Epithelial cell of esophagus (primary cell): ENCODE measurements around the gene GPR173.

Source experiments
- DNase-seq: peaks from one replicate; pipeline ENCODE4 v3.0.0; 2010; ENCODE audit warnings: low read depth
- H3K4me3 ChIP-seq: 2 replicates; pipeline ENCODE4 v1.5.1; 2011; ENCODE audit warnings: mild to moderate bottlenecking, low read length, control low read depth
- TF ChIP-seq, protein P1 (sequence below): IDR thresholded peaks from 2 replicates; pipeline ENCODE4 v1.5.1; 2011; ENCODE audit warnings: low read depth, mild to moderate bottlenecking, low read length, control low read depth, inconsistent platforms; ENCODE audit not compliant: insufficient read depth; ENCODE audit errors: missing control alignments

GPR173 gene, protein sequence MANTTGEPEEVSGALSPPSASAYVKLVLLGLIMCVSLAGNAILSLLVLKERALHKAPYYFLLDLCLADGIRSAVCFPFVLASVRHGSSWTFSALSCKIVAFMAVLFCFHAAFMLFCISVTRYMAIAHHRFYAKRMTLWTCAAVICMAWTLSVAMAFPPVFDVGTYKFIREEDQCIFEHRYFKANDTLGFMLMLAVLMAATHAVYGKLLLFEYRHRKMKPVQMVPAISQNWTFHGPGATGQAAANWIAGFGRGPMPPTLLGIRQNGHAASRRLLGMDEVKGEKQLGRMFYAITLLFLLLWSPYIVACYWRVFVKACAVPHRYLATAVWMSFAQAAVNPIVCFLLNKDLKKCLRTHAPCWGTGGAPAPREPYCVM

DNA sequence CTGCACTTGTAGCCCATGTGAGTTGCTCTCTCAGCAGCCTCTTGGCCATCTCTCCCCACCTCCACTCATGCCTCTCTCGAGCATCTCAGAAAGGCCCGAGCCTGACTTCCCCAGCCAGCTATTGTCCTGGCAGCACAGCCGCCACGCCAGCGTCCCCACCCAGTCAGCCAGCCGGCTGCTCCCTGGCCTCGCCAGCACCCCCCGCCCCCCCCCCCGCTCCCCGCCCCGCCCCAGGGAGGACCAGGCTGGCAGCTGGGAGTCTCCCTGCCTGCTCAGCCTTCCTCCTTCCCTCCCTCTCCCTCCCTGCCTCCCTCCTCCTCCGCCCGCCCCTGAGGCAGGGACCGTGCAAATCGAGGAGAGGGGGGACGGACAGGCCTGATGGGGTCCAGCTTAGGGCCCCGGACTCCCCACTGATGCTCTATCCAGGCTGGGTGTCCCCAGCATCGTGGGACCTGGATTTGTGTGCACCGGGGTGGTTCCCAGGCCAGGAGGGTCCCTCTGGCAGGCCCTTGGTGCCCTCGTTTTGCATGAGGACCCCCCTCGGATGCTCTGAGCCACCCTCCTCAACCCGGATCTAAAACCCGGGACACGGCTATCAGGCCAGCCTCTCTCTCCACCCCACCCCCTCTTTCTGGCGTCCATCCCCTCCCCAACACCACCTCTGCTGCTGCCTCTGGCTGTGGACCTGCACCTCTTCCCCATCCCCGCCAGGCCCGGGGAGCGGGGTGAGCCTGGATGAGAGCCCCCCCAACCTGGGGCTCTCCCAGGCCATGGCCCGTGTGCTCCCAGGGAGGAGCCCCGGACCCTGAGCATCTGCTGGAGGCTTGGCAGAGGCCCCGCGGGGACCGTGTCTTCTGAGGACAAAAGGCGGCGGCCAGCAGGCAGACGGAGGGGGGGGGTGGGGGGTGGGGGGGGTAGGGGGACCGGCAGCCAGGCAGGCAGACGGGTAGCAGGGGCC is at the start of gene GPR173:
Gene GPR173 (plus strand): TSS at position 621 of the 958 bp plus-strand sequence. CDS start 27,833 bp downstream, outside the sequence.
- DNase-seq = peak; percentile 3
- TF ChIP-seq, protein P1, sequence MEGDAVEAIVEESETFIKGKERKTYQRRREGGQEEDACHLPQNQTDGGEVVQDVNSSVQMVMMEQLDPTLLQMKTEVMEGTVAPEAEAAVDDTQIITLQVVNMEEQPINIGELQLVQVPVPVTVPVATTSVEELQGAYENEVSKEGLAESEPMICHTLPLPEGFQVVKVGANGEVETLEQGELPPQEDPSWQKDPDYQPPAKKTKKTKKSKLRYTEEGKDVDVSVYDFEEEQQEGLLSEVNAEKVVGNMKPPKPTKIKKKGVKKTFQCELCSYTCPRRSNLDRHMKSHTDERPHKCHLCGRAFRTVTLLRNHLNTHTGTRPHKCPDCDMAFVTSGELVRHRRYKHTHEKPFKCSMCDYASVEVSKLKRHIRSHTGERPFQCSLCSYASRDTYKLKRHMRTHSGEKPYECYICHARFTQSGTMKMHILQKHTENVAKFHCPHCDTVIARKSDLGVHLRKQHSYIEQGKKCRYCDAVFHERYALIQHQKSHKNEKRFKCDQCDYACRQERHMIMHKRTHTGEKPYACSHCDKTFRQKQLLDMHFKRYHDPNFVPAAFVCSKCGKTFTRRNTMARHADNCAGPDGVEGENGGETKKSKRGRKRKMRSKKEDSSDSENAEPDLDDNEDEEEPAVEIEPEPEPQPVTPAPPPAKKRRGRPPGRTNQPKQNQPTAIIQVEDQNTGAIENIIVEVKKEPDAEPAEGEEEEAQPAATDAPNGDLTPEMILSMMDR = no peak
- H3K4me3 ChIP-seq = peak within 1 kb of the TSS; percentile 4

DNA sequence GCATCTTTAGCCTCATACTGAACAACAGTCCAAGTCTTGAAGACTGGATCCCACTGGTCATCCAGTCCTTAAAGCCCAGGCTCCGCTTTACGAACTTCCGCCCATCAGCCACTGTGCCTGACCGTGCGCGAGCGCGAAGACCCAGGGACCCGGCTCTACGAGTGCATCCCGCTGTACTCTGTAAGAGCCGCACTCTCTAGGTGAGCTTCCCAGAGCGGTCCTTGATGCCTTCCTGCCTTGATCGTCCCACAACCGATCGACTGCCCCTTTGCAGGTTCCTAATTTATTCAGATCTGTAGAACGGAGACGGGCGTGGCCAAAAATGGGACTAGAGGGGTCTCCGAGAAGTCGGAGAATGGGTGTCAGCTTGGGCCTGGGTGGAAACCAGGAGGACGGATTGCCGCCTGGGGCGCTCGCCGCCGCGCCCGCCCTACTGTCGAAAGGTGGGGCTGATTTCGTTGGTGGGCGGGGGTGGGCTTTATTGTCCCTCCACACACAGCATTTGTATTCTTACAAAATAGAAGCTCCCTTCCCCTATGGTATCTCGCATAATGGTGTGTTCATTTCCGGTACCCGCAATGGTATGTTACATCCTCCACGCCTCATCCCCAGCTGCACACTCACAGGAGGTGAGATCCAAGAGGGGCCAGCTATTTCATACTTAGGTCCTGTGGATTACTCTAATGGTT is 48.0 kb upstream of the GPR173 start:
- no peak overlapping the region for H3K4me3 ChIP-seq
- TF ChIP-seq, protein P1 = no peak
- DNase-seq = no peak

DNA sequence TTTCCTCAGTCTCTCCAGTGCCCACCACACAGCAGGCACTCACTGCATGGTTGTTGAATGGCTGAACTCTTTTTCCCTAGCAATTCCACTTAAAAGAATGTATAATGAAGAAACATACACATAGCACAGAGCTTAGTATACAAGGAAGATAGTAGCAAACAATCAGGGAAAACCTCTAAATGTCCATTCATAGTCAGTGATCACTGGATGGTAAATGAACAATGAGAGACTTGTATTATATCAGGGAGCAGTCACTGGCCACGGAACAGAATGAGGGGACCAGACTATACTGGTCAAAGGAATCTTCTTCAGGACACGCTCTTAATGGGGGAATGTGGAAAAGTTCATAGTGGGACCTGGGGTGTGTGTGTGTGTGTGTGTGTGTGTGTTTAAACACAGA is 46.6 kb upstream of the GPR173 start:
- no peak for DNase-seq
- TF ChIP-seq, protein P1 = no peak
- H3K4me3 ChIP-seq = no peak overlapping the region

DNA sequence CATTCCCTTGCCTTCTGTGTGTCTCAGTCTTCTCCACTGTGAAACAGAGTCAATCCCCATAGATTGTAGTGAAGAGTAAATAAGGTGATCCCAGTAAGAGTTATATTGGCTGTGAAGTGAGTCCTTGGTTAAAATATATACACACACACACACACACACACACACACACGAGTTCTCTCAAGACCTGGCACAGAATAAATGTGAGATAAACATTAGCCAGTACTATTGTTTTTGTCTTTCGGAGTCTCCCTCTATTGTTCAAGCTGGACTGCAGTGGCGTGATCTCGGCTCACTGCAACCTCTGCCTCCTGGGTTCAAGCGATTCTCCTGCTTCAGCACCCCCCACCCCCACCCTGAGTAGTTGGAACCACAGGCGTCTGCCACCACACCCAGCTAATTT is 45.5 kb upstream of the GPR173 start:
- TF ChIP-seq, protein P1 = no peak
- no peak for DNase-seq
- H3K4me3 ChIP-seq = no peak overlapping the region

DNA sequence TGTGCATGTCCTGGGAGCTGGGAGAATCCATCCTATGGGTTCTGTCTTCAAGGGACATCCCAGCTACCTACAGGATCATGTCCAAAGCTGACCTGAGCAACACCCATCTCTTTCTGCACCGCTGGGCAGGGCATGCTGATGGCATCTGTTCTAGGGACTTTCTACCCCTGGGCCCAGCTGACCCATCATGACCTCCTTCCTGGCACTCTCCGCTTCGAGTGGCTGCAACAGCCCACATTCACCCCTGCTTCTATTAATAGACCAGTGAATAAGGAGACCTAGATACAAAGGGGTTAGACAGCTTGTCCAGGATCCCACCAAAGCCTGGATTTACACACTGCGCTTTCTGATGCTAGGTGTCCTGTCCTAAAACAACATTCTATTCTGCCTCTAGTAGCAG is 44.6 kb upstream of the GPR173 start:
- TF ChIP-seq, protein P1 = no peak
- H3K4me3 ChIP-seq = no peak overlapping the region
- DNase-seq = no peak

DNA sequence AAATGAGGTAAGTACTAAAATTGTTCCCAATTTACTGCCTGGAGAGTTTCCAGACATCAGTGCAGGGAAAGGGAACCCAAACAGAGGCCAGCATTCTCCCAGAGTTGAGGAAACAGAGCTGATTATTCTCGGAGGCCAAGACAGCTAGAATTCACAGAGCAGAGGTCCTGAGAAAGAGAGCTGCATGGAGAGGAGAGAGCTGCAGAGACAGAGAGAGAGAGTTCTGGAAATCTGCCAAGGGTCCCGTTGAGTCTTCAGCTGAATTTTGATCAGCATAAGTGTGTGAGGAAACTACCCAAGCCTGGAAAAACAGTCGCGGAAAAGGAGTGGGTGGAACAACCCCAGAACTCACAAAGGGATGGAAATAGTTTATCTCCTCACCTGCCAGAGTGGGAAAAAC is 43.8 kb upstream of the GPR173 start:
- no peak overlapping the region for H3K4me3 ChIP-seq
- TF ChIP-seq, protein P1 = no peak
- DNase-seq = no peak
